Activated T-helper 1 cell treated with Interleukin-2 at 50 U/mL for 16 hours (primary cell): ENCODE measurements around the gene CDK16.
"Not testable (repeated sequence)": the region's sequence is repeated elsewhere in the genome, so short reads cannot be mapped to it uniquely, and the experiment has no call there.

Source experiments
- DNase-seq: peaks from one replicate; pipeline ENCODE4 v3.0.0-alpha.2; 2020; ENCODE audit warnings: low read depth

The CDK16 gene

DNA sequence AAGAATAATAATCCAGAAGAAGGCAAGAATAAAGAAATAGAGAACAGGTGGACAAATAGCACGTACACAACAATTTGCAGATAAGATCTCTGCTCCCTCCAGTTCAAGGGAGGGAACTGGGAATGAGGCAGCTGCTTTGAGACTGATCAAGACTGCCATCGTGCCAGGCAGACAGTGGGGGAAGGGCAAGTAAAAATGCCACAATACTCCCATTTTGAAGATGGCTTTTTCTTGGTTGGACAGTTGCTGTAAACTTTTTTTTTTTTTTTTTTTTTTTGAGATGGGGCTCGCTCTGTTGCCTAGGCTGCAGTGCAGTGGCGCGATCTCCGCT is 31.5 kb downstream of the CDK16 start:
- DNase-seq: no peak

DNA sequence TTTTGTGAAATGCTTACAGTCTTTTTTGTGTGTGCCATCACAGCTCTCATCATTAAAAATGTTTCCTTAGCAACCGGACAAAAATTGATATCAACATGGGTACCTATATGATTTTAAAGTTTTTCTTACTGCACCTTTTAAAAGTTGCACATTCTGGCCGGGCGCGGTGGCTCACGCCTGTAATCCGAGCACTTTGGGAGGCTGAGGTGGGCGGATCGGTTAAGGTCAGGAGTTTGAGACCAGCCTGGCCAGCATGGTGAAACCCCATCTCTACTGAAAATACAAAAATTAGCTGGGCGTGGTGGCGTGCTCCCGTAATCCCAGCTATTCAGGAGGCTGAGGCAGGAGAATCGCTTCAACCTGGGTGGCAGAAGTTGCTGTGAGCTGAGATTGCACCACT is 39.1 kb downstream of the CDK16 start:
- DNase-seq: not testable (repeated sequence)

- DNase-seq: no peak
Measured at GRCh38 chrX:47264483-47265173, 46.1 kb downstream of the CDK16 start.

DNA sequence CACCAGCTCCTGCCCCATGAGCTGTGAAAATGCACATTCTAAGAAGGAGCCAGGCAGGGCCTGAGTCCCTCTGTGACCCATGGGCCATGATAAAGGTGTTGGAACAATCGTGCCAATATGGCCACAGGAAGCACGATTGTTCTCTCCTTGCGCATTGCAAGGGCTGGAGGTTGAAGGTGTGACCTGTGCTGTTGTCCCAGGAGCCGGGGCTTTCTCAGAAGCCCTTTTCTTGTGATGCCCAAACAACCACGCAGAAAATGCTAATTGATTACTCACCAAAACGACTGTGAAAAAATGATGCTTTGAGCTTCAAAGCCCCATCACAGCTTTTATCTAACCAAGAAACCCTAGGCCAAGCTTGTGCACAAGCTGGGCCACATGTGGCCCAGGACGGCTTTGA is 48.2 kb downstream of the CDK16 start:
- DNase-seq: no peak

DNA sequence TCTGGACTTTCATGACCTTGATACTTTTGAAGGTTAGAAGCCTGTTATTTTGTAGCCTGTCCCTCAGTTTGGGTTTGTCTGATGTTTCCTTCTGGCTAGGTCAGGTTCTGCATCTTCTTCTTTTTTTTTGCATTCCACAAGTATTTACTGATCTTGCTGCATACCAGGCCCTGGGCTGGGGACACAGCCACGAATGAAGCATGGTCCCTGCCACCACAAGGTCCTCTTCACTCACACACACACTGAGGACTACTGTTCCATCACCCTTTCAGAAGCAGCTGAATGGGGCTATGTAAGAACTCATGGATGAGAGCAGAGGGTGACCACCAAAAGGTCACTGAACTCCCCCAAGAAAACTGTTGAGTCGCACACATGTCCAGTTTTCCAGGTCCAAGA is 53.5 kb downstream of the CDK16 start:
- DNase-seq: no peak

DNA sequence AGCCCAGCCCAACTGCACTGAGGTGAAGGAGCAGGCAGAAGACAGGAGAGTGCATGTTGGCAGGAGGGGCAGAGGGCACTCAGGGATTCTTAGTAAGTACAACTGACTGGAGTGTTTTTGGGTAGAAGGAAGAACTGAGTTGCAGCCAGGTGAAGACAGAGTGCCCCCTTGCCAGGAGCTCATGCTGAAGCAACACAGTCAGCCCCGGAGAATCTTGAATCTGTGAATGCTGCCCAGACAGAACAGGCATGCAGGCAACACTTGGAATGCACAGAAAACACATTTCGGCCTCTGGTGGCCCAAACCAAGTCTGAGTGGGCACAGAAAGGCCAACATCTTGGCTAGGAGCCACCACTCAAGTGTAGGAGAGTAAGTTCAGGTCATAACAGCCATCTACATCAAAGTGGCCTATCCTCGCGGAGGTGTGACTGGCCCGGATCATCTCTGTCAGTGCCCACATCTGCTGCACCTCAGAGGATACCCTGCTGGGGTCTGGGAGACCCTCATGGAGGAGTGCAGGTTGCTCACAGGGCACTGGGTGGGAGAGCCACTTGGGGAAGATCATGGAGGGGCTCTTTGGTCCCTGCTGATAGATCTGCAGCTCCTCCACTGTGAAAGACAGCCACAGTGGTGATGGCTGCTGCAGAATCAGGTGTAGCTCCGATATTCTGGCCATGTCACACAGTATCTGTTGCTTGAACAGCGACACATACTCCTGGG is 54.7 kb downstream of the CDK16 start:
- DNase-seq: no peak

GRCh38 chrX:47278691-47279090 is 60.2 kb downstream of the CDK16 start:
- DNase-seq: no peak
